Fibroblast of lung (primary cell): ENCODE results near the gene KIRREL3. TPM values are rescaled to one million over a fixed set of nuclear protein-coding genes. Genes with fewer than 3 reads are reported as not detected.

Experiments
- DNase-seq, 2 donors: peaks; one replicate each; pipeline versions ENCODE4 v3.0.0 to v3.0.0-alpha.2; 2010; ENCODE audit warnings: low read depth in 2 of 2
- H2AFZ ChIP-seq: 2 replicates; pipeline ENCODE4 v1.5.1; 2012; ENCODE audit warnings: low read length, control low read depth, inconsistent platforms
- H3K27ac ChIP-seq: 2 replicates; pipeline ENCODE4 v1.5.1; 2011; ENCODE audit warnings: low read length, control low read depth; ENCODE audit not compliant: insufficient read depth
- H3K27me3 ChIP-seq: 2 replicates; pipeline ENCODE4 v1.5.1; 2011; ENCODE audit warnings: mild to moderate bottlenecking, low read length; ENCODE audit not compliant: control insufficient read depth, insufficient read depth
- H3K36me3 ChIP-seq: 2 replicates; pipeline ENCODE4 v1.5.1; 2011; ENCODE audit warnings: low read length; ENCODE audit not compliant: control insufficient read depth, insufficient read depth
- H3K4me1 ChIP-seq: 2 replicates; pipeline ENCODE4 v1.5.1; 2011; ENCODE audit warnings: low read length; ENCODE audit not compliant: control insufficient read depth, insufficient read depth; ENCODE audit errors: extremely low read depth
- H3K4me2 ChIP-seq: 2 replicates; pipeline ENCODE4 v1.5.1; 2011; ENCODE audit warnings: low read length, control low read depth; ENCODE audit not compliant: insufficient read depth; ENCODE audit errors: extremely low read depth
- H3K4me3 ChIP-seq, 4 experiments: fragments of 200-600 bp in 1 of 4; sonication (generic) in 1 of 4; replicated peaks in 1 of 4; 2 replicates each; pipeline ENCODE4 v1.5.1; 2011 to 2016; ENCODE audit warnings: low read length in 4 of 4, low read depth in 3 of 4, mild to moderate bottlenecking in 3 of 4, control low read depth in 2 of 4, inconsistent platforms in 1 of 4, mixed read lengths in 1 of 4; ENCODE audit not compliant: insufficient read depth in 1 of 4; ENCODE audit errors: control extremely low read depth in 1 of 4
- H3K79me2 ChIP-seq: 2 replicates; pipeline ENCODE4 v1.5.1; 2012; ENCODE audit warnings: mild to moderate bottlenecking, low read length, inconsistent platforms; ENCODE audit not compliant: control insufficient read depth, insufficient read depth
- H3K9ac ChIP-seq: 2 replicates; pipeline ENCODE4 v1.5.1; 2011; ENCODE audit warnings: mild to moderate bottlenecking, low read length, control low read depth; ENCODE audit not compliant: insufficient read depth
- H3K9me3 ChIP-seq: 2 replicates; pipeline ENCODE4 v1.5.1; 2012; ENCODE audit warnings: low read depth, low read length; ENCODE audit not compliant: control insufficient read depth, insufficient read depth
- H4K20me1 ChIP-seq: 2 replicates; pipeline ENCODE4 v1.5.1; 2011; ENCODE audit warnings: low read length; ENCODE audit not compliant: control insufficient read depth, insufficient read depth; ENCODE audit errors: extremely low read depth
- CTCF ChIP-seq, 2 donors: IDR thresholded peaks in 1 of 2; conservative IDR thresholded peaks in 1 of 2; 1 replicate in 1 of 2; 2 replicates in 1 of 2; pipeline ENCODE4 v1.5.1; 2011 to 2012; ENCODE audit warnings: low read length in 2 of 2, control low read depth in 1 of 2, inconsistent platforms in 1 of 2, low read depth in 1 of 2, mild to moderate bottlenecking in 1 of 2
- EZH2 ChIP-seq: IDR thresholded peaks from 2 replicates; pipeline ENCODE4 v1.5.1; 2012; ENCODE audit warnings: low read length, control low read depth, mild to moderate bottlenecking; ENCODE audit errors: missing control alignments
- polyA plus RNA-seq, 2 donors: library from polyadenylated mRNA; depleted of rRNA in 1 of 2; stranded (reverse) in 1 of 2; unstranded in 1 of 2; fragments of >200 nt; gene quantifications; 2 replicates each; pipeline ENCODE4 v1.2.1, GENCODE V29; 2011 to 2012; ENCODE audit warnings: missing spikeins in 1 of 2
- total RNA-seq: library from RNA; depleted of rRNA; stranded (reverse); fragments of >200 nt; gene quantifications from 2 replicates; pipeline ENCODE4 v1.2.1, GENCODE V29; 2014

Gene KIRREL3
- total and polyA plus RNA-seq, 2 donors (not counting 1 experiment from before 2014, with no cell fraction given): 2.8 to 6.1 TPM

GRCh38 chr11:126526471-126526870, 474.1 kb downstream of the KIRREL3 start:
- H3K27ac ChIP-seq: no peak overlapping the region
- H3K9ac ChIP-seq: no peak overlapping the region
- H3K4me2 ChIP-seq: no peak overlapping the region
- H3K79me2 ChIP-seq: no peaks in the 10 kb centered on the region
- H3K4me1 ChIP-seq: no peaks in the 10 kb centered on the region
- H3K4me3 ChIP-seq: no peak overlapping the region
- no peaks in the 10 kb centered on the region for H3K27me3 ChIP-seq
- H3K36me3 ChIP-seq: no peaks in the 10 kb centered on the region
- no peak overlapping the region for H2AFZ ChIP-seq
- no peaks in the 10 kb centered on the region for H3K9me3 ChIP-seq
- TF ChIP-seq CTCF (conservative IDR thresholded peaks at IDR 0.05 in 1 of 2, IDR thresholded peaks at IDR 0.05 in 1 of 2; ENCODE audit: low read depth in 1 of 2, low read length in 2 of 2) (no peak), EZH2 (no peak)
- DNase-seq: no peak
- no peaks in the 10 kb centered on the region for H4K20me1 ChIP-seq

GRCh38 chr11:126525702-126526101, 474.9 kb downstream of the KIRREL3 start:
- H3K36me3 ChIP-seq: no peaks in the 10 kb centered on the region
- H2AFZ ChIP-seq: no peak overlapping the region
- H3K4me3 ChIP-seq: no peak overlapping the region
- DNase-seq: no peak
- H4K20me1 ChIP-seq: no peaks in the 10 kb centered on the region
- H3K4me1 ChIP-seq: no peaks in the 10 kb centered on the region
- no peaks in the 10 kb centered on the region for H3K9me3 ChIP-seq
- H3K79me2 ChIP-seq: no peaks in the 10 kb centered on the region
- TF ChIP-seq EZH2 (no peak), CTCF (conservative IDR thresholded peaks at IDR 0.05 in 1 of 2, IDR thresholded peaks at IDR 0.05 in 1 of 2; ENCODE audit: low read depth in 1 of 2, low read length in 2 of 2) (no peak)
- H3K9ac ChIP-seq: no peak overlapping the region
- no peaks in the 10 kb centered on the region for H3K27me3 ChIP-seq
- H3K4me2 ChIP-seq: no peak overlapping the region
- no peak overlapping the region for H3K27ac ChIP-seq

- H3K9ac ChIP-seq: no peak overlapping the region
- H3K27ac ChIP-seq: no peak overlapping the region
- H3K79me2 ChIP-seq: no peaks in the 10 kb centered on the region
- no peak overlapping the region for H3K4me3 ChIP-seq
- H2AFZ ChIP-seq: no peak overlapping the region
- H3K4me1 ChIP-seq: no peaks in the 10 kb centered on the region
- no peaks in the 10 kb centered on the region for H3K9me3 ChIP-seq
- no peak overlapping the region for H3K4me2 ChIP-seq
- H4K20me1 ChIP-seq: no peaks in the 10 kb centered on the region
- H3K36me3 ChIP-seq: no peaks in the 10 kb centered on the region
- TF ChIP-seq EZH2 (no peak), CTCF (conservative IDR thresholded peaks at IDR 0.05 in 1 of 2, IDR thresholded peaks at IDR 0.05 in 1 of 2; ENCODE audit: low read depth in 1 of 2, low read length in 2 of 2) (no peak)
- DNase-seq: no peak
- no peaks in the 10 kb centered on the region for H3K27me3 ChIP-seq
Observed at GRCh38 chr11:126525216-126525615, 475.4 kb downstream of the KIRREL3 start.
